ENCODE measurements around the gene MFNG.

MFNG gene

GRCh38 chr22:37433786-37434185 lies 52.4 kb downstream of the MFNG start:
- no peak for DNase-seq
- in situ Hi-C loops (cut with HindIII; ENCODE audit: low pct_ligation_motif_present, low pct_unique_long_range_greater_than_20kb, low sequenced_read_pairs): no loop called here

GRCh38 chr22:37432708-37433054 lies 53.5 kb downstream of the MFNG start:
- DNase-seq: no peak
- in situ Hi-C loops (cut with HindIII; ENCODE audit: low pct_ligation_motif_present, low pct_unique_long_range_greater_than_20kb, low sequenced_read_pairs): no loop called here

GRCh38 chr22:37431801-37432707 lies 54.1 kb downstream of the MFNG start:
- DNase-seq: peak; percentile 98

GRCh38 chr22:37431366-37431765 lies 54.8 kb downstream of the MFNG start:
- DNase-seq: peak; percentile 71
- in situ Hi-C loops (cut with HindIII; ENCODE audit: low pct_ligation_motif_present, low pct_unique_long_range_greater_than_20kb, low sequenced_read_pairs): no loop called here

More at GRCh38 chr22:37431801-37432707, 54.1 kb downstream of the MFNG start:
- in situ Hi-C loops (cut with HindIII; ENCODE audit: low pct_ligation_motif_present, low pct_unique_long_range_greater_than_20kb, low sequenced_read_pairs): no loop called here

GRCh38 chr22:37430941-37431340 lies 55.2 kb downstream of the MFNG start:
- no peak for DNase-seq
- in situ Hi-C loops (cut with HindIII; ENCODE audit: low pct_ligation_motif_present, low pct_unique_long_range_greater_than_20kb, low sequenced_read_pairs): no loop called here

- peak; percentile 72 for DNase-seq
- in situ Hi-C loops (cut with HindIII; ENCODE audit: low pct_ligation_motif_present, low pct_unique_long_range_greater_than_20kb, low sequenced_read_pairs): no loop called here
Measured at GRCh38 chr22:37428649-37429586, 57.3 kb downstream of the MFNG start.

GRCh38 chr22:37427711-37428635 lies 58.2 kb downstream of the MFNG start:
- peak; percentile 58 for DNase-seq
- in situ Hi-C loops (cut with HindIII; ENCODE audit: low pct_ligation_motif_present, low pct_unique_long_range_greater_than_20kb, low sequenced_read_pairs): no loop called here

- in situ Hi-C loops (cut with HindIII; ENCODE audit: low pct_ligation_motif_present, low pct_unique_long_range_greater_than_20kb, low sequenced_read_pairs): no loop called here
- DNase-seq: peak; percentile 43
Measured at GRCh38 chr22:37427135-37427710, 59.0 kb downstream of the MFNG start, which contains the start of gene ELFN2. Gene ELFN2 (minus strand): TSS chr22:37427479. CDS start chr22:37375534, 51,945 bp downstream.

- in situ Hi-C loops (cut with HindIII; ENCODE audit: low pct_ligation_motif_present, low pct_unique_long_range_greater_than_20kb, low sequenced_read_pairs): no loop called here
- DNase-seq: no peak
Measured at GRCh38 chr22:37426706-37427134, 59.5 kb downstream of the MFNG start.

GRCh38 chr22:37425800-37426705 lies 60.1 kb downstream of the MFNG start:
- in situ Hi-C loops (cut with HindIII; ENCODE audit: low pct_ligation_motif_present, low pct_unique_long_range_greater_than_20kb, low sequenced_read_pairs): no loop called here

GRCh38 chr22:37425369-37425768 lies 60.8 kb downstream of the MFNG start:
- in situ Hi-C loops (cut with HindIII; ENCODE audit: low pct_ligation_motif_present, low pct_unique_long_range_greater_than_20kb, low sequenced_read_pairs): no loop called here
- no peak for DNase-seq

More at GRCh38 chr22:37425800-37426705, 60.1 kb downstream of the MFNG start:
- DNase-seq: no peak

- in situ Hi-C loops (cut with HindIII; ENCODE audit: low pct_ligation_motif_present, low pct_unique_long_range_greater_than_20kb, low sequenced_read_pairs): no loop called here
Measured at GRCh38 chr22:37423283-37423682, 62.9 kb downstream of the MFNG start.

GRCh38 chr22:37421468-37421877 lies 64.7 kb downstream of the MFNG start:
- in situ Hi-C loops (cut with HindIII; ENCODE audit: low pct_ligation_motif_present, low pct_unique_long_range_greater_than_20kb, low sequenced_read_pairs): no loop called here

More at GRCh38 chr22:37423283-37423682, 62.9 kb downstream of the MFNG start:
- DNase-seq: no peak

GRCh38 chr22:37420686-37421467 lies 65.3 kb downstream of the MFNG start:
- no peak for DNase-seq
- in situ Hi-C loops (cut with HindIII; ENCODE audit: low pct_ligation_motif_present, low pct_unique_long_range_greater_than_20kb, low sequenced_read_pairs): no loop called here

More at GRCh38 chr22:37421468-37421877, 64.7 kb downstream of the MFNG start:
- DNase-seq: no peak

- in situ Hi-C loops (cut with HindIII; ENCODE audit: low pct_ligation_motif_present, low pct_unique_long_range_greater_than_20kb, low sequenced_read_pairs): no loop called here
- DNase-seq: no peak
Measured at GRCh38 chr22:37419969-37420685, 66.1 kb downstream of the MFNG start.
